HG03045 (cell line): ENCODE results near the gene SESN1.

Experiments
- ATAC-seq: cut with Tn5 transposase; IDR thresholded peaks from one replicate; pipeline ENCODE4 v1.9.1; 2021; ENCODE audit warnings: mild to moderate bottlenecking, moderate library complexity; ENCODE audit not compliant: unreplicated experiment

Gene SESN1

GRCh38 chr6:108966251-108966650 lies 128.4 kb downstream of the SESN1 start:
- no peak for ATAC-seq

DNA sequence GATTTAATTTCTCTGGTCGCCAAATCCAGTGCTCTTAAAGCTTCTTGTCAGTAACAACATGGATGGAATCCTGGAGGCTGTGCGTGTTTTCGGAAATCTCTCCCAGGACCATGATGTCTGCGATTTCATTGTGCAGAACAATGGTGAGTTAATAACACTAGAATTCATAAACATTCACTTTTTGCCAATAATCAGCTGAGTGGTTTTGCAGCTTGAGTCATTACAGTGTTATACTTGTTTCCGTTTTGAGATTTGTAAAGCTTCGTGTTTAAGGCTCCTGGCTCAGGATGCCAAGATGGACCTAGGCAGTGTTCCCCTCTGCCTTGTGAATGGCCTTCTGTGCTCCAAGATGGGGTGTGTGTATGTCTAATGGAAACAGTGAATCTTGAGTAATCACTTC lies 132.7 kb downstream of the SESN1 start:
- ATAC-seq = no peak

- no peak for ATAC-seq
These were observed 133.6 kb downstream of the SESN1 start for GRCh38 chr6:108961077-108961476.

DNA sequence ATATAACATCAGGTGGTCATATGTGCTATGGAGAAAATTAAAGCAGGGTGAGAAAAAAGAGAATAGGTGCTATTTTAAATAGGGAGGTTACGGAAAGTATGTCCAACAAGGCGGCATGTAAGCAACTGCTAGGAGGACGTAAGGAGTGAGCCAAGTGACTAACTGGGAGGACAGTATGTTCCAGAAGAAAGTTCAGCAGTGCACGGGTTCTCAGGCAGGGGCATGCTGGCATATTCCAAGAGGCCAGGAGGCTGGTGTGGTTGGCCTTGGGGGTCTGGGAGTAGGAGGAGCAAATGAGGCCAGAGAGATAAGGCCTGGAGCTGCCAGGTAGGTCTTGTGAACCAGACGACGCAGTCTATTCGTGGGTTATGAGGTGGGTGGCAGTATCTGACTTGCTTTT lies 134.0 kb downstream of the SESN1 start:
- ATAC-seq = no peak

DNA sequence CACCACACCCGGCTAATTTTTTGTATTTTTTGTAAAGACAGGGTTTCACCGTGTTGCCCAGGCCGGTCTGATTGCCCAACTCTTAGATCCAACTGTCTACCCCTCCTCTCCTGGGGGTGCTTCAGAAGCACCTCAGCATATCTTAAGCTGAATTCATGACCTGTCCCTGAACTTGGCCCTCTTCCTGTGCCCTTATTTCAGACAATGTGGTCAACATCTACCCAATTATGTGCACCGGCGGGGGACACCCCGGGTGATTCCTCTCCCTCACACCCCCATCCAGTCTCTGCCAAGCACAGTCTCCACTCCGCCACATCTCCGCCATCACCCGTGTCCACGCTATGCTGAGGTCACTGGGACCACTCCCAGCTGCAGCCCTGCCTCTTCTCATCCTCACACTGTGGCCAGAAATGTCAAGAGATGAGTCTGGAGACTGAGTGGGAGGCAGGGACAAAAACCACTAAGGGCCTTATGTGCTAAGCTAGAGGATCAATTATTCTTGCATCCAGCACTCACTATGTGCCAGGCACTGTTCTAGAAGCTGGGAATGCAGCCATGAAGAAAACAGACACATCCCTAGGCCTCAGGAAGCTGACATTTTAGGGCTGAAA lies 134.6 kb downstream of the SESN1 start:
- no peak for ATAC-seq

DNA sequence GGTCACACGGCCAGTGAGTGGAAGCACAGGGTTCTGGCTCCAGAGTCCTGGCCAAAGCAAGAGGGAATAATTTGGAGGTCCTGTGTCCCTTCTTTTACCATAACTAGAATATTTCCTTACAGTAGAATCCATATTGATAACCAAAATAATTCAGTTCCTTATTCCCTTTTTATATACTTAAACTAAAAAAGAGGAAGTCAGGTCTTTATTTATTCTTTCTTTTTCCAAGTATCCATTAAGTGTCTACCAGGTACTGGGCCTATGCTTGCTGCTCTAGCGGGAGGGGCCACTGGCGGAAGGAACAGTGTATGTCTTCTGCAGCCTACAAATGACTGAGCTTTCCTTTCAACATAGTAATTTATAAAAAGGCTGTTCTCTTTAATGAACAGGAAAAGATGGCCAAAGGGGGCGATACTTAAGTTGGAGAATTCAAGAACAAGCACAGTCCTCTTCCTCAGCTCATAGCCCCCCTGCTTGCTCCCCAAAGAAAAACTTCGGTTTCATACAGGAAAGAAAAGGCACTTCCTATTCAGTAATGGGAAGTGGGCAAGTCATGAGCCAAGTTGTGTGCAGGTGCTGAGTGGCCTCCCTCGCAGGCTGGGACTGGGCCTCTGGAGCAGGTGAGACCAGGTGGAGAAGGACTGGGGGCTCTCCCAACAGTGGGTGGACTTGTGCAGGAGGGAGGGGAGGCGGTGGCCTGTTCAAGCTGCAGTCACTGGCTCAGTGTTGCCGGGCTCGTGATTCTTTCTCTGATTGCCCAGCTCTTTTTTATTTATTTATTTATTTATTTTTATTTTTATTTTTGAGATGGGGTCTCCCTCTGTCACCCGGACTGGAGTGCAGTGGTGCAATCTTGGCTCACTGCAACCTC lies 135.5 kb downstream of the SESN1 start:
- ATAC-seq = no peak

GRCh38 chr6:108957221-108957620 lies 137.4 kb downstream of the SESN1 start:
- no peak for ATAC-seq

GRCh38 chr6:108955329-108955949 lies 139.2 kb downstream of the SESN1 start:
- no peak for ATAC-seq

- no peak for ATAC-seq
These were observed 141.0 kb downstream of the SESN1 start for GRCh38 chr6:108953681-108954080.

GRCh38 chr6:108952776-108953486 lies 141.7 kb downstream of the SESN1 start:
- ATAC-seq = no peak

DNA sequence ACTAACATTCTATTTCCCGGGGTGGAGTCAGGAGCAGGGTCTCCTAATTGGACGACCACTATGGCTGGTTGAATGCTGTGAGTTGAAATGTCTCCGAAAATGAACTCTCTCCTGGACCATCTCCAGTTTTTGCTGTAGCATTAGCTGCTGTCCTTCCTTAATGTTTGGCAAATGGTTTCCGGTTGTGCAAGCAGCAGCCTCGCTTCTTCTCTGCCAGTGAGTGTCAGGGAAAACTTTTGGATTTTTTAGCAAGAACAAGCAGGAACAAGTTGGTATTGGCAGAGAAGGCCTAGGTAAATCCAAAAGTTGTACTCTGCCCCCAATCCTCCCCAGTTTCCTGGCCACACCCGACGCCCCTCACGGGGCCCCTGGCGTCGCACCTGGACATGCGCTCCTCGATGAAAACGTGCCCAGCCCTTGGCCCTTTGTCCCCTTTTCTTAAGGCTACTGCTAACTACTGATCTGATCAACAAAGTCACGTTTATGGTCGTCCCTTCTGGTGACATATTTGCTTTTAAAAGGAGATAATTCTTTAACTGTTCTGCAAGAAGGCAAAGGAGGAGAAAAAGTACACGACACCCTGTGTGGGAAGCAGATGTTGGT lies 143.2 kb downstream of the SESN1 start:
- no peak for ATAC-seq

- ATAC-seq = no peak
These were observed 146.4 kb downstream of the SESN1 start for GRCh38 chr6:108948181-108948661.

DNA sequence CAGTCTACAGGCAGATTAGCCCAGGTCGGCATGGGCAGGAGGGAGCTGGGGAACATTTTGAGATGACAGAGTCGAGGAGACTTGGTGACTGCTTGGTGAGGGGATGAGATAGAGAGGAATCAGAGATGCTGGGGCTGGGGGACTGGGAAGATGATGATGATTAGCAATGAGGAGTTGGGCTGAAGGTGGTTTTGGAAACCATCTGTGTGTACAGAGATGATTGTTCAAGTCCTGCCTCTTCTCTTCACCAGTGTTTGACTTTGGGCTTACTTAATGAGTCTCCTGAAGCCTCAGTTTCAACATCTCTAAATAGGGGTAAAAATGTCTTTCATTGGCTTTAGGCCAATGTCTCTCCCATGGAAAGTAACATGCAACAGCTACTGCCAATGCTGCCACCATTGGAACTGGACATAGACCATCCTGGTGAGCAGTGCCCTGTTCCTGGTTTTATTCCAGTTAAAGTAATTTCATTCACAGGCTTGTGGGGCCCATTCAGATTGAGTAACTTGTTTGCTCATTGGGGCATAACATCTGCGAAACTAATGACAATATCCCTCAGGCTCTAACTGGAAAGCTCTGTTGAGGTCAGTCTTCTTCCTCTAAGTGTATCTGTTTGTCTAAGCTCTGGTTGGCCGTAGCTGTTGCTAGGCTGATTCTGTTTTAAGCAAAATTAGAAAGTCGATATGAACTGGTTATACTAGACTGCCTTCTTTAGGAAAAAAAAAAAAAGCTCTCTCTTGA lies 147.4 kb downstream of the SESN1 start:
- no peak for ATAC-seq

GRCh38 chr6:108946695-108947094 lies 148.0 kb downstream of the SESN1 start:
- no peak for ATAC-seq

DNA sequence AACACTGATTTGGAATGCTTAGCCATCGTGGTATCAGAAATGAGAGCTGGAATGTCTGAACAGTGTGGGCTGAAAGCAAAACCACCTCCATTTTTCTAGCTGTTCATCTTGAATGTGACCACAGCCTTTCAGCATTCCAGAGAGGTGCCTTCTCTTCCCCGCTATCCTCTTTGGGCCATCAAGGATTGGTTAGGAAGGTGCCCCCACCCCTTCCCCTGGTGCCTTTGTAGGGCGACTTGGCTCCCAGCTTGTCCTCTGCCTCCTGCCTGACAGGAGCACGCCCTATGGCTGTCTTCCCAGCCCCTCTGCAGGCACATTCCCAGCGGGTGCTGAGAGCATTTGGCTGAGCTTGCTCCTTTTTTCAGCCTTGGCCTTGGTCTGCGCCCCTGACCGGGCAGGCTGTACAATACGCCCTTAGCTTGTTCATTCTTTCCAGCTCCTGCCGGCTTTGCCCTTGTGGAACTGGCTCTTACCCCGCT lies 148.9 kb downstream of the SESN1 start:
- no peak for ATAC-seq

DNA sequence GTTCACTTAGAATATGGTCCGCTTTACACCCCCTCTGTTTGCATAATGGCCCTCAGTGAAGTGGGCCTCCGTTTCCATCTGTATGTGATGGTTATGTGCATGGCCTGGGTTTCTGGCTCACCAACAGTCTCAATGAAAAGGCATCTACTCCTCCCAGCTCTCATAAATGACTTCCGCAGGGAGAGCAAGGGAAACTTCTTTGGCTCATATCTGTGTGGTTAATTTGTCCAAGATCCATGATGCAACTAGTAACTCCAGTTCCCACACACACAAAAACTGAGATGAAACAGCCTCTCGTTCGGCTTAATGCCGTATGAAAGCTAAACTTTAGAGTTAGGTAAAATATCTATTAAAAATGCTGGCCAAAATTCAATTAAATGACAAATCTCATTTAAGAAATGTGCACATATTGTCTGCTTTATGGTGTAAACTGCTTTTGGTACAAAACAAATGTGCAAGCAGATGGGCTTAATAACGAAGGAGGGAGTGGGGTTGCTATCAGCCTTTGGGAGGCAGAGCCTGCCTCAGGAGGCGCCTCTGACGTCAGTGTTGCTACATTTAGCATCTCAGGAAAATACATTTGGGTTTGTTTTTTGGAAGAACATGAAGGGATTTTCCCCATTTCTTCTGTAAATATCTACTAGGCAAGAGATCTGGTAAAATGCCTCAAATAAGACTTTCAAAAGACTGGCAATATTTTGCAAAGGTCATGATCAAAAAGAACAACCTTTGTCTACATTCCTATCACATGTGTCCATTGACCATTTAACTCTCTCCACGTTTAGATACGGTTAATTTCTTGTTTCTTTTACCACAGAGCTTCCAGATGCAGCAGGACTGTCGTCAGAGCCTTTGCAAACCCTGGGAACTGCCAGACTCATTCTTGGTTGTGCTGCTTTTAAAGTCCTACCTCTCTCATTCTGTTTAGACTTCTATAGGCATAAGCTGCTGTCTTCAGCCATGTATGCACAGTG lies 149.7 kb downstream of the SESN1 start:
- ATAC-seq = no peak

- no peak for ATAC-seq
These were observed 150.6 kb downstream of the SESN1 start for GRCh38 chr6:108944071-108944470.

DNA sequence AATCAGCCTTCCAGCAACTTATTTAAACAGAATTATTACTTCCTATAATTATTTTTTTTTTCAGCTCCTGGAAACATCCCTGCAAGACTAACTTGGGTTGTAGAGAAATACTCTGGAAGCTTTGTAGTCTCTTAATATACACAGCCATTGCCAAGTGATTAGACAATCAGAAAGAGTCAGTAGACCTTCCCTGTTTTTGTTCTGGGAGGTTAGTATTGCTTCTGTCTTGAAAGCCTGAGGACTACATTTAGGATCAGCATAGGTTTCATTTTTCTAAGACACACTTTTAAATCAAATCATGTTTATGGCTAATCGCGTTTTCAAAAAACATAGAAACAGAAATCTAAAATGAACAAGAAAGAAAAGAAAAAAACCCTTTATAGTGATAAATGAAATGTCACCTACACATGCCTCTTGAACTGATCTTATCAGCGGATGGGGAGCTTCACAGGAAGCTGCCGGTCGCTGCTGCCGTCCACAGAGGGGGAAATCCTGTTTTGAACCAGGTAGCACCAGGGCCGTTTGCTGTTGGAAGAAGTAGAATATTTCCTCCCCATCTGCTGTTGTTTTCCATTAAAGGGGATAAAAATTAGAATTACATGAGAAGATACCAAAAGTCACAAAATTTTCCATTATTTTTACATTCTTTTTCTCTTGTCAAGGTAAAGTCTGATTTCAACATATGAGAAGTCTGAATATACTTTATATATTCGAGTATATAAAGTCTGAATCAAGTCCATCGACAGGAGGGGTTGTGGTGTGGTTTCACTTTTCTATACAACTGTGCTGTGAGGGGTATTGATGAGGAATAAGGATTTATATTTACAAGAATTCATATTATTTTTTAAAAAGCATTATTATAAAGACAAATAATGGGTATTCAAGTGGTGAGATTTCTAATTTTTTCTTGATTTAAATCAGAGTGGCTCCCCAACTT lies 151.8 kb downstream of the SESN1 start:
- ATAC-seq = no peak
